Subcutaneous adipose tissue (tissue), 4 donors: Measurements from ENCODE around the gene FAM171A1. TPM values are rescaled to one million over a fixed set of nuclear protein-coding genes. Genes with fewer than 3 reads are reported as not detected.

ENCODE experiments used
- CTCF ChIP-seq: fragments of 450-650 bp; IDR thresholded peaks from one replicate; pipeline ENCODE4 v1.5.1; 2016; ENCODE audit warnings: low read depth, mild to moderate bottlenecking, control low read depth, antibody characterized with exemption, moderate library complexity
- small RNA-seq: library from RNA; depleted of rRNA; stranded (forward); fragments of <200 nt; gene quantifications from one replicate; pipeline ENCODE3, GENCODE V24; 2016
- total RNA-seq, 4 donors: library from RNA; depleted of rRNA; stranded (reverse); fragments of >200 nt; gene quantifications; one replicate each; pipeline ENCODE4 v1.1.0, GENCODE V29; 2016

The FAM171A1 gene
- total RNA-seq, 4 donors from 2014 or later: 9.2 to 23.6 (median 12.2) TPM

- no peak for TF ChIP-seq CTCF
Observed at GRCh38 chr10:15163253-15163828, 207.7 kb downstream of the FAM171A1 start.

Small RNAs within 50 kb of the gene (small RNA-seq; reads per million reads assigned to genes)
- not detected for gene AL590365.1

Other genes starting within 250 kb of the FAM171A1 start
- 100 to 1,000 TPM in 1 of 4 donors, 10 to 100 TPM in 3; 57.5 to 102 (median 76.6) TPM for gene NMT2, start 202.6 kb downstream of the FAM171A1 start, total RNA-seq